ENCODE data around the gene CHIA. TPM values are rescaled to one million over a fixed set of nuclear protein-coding genes. Genes with fewer than 3 reads are reported as not detected.

The CHIA gene
- total and polyA plus RNA-seq, 4 donors: 0.06 TPM; not detected in 3

DNA sequence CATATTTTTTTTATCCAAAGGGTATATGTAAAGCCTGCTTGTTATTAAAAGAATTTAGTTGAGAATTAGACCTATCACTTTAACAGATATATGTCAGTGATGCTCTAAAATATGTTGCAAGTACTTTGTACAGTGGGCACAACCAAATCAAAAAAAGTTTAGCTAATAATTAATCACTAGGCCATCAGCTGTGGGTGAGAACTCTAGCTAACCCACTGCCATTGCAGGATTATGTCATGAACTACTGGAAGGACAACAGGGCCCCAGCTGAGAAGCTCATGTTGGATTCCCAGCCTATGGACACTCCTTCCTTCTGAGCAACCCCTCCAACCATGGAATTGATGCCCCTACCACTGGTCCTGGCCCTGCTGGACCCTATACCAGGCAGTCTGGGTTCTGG lies 6.8 kb upstream of the CHIA start:
- no peaks in the 10 kb centered on the region for H3K36me3 ChIP-seq (ENCODE audit: control insufficient read depth in 4 of 4, insufficient read depth in 3 of 4, low read depth in 1 of 4, low read length in 3 of 4)
- no peaks in the 10 kb centered on the region for H3K27me3 ChIP-seq (ENCODE audit: control insufficient read depth in 4 of 4, insufficient read depth in 4 of 4, low read length in 3 of 4)
- no peaks in the 10 kb centered on the region for H3K4me1 ChIP-seq (ENCODE audit: control insufficient read depth in 4 of 4, insufficient read depth in 4 of 4, low read length in 3 of 4)
- H3K9me3 ChIP-seq (ENCODE audit: control insufficient read depth in 4 of 4, low read length in 3 of 4): no peaks in the 10 kb centered on the region
- H3K9ac ChIP-seq (ENCODE audit: low read depth in 1 of 2, low read length in 2 of 2): no peak overlapping the region
- H3K4me3 ChIP-seq (ENCODE audit: low read depth in 1 of 3, low read length in 3 of 3): no peak overlapping the region
- no peak for TF ChIP-seq RXRA (IDR thresholded peaks at IDR 0.05)
- H3K27ac ChIP-seq (ENCODE audit: low read depth in 1 of 2, low read length in 2 of 2): no peak overlapping the region
- no peak for DNase-seq (ENCODE audit: low spot score)

DNA sequence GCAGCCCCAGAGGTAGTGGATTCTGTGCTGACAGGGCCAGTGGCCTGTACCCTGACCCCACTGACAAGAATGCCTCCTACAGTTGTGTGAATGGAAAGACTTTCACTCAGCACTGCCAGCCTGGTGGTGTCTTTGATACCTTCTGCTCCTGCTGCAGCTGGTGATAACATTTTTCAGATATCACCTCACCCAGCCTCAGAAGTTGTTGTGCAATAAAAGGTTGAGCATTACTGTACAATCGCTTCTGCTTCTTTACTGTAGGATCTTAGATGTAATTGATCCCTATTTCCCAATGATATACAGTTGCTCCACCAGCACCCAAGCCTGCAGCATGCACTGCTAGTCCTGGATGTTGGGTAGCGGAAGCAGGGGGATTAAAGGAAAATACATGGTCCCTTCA lies 4.8 kb upstream of the CHIA start:
- Histone ChIP-seq H3K9me3 (ENCODE audit: control insufficient read depth in 4 of 4, low read length in 3 of 4) (no peaks in the 10 kb centered on the region), H3K9ac (ENCODE audit: low read depth in 1 of 2, low read length in 2 of 2) (no peak overlapping the region), H3K27ac (ENCODE audit: low read depth in 1 of 2, low read length in 2 of 2) (no peak overlapping the region), H3K4me1 (ENCODE audit: control insufficient read depth in 4 of 4, insufficient read depth in 4 of 4, low read length in 3 of 4) (peaks cover 0 to 5% (median 0%) of the 10 kb centered on the region in 4 donors), H3K4me3 (ENCODE audit: low read depth in 1 of 3, low read length in 3 of 3) (no peak overlapping the region), H3K36me3 (ENCODE audit: control insufficient read depth in 4 of 4, insufficient read depth in 3 of 4, low read depth in 1 of 4, low read length in 3 of 4) (no peaks in the 10 kb centered on the region), H3K27me3 (ENCODE audit: control insufficient read depth in 4 of 4, insufficient read depth in 4 of 4, low read length in 3 of 4) (no peaks in the 10 kb centered on the region)
- WGBS: 70% methylated on average over 2 of the region's 2 CpGs
- DNase-seq (ENCODE audit: low spot score): no peak
- no peak for TF ChIP-seq NR2F2 (IDR thresholded peaks at IDR 0.05)

DNA sequence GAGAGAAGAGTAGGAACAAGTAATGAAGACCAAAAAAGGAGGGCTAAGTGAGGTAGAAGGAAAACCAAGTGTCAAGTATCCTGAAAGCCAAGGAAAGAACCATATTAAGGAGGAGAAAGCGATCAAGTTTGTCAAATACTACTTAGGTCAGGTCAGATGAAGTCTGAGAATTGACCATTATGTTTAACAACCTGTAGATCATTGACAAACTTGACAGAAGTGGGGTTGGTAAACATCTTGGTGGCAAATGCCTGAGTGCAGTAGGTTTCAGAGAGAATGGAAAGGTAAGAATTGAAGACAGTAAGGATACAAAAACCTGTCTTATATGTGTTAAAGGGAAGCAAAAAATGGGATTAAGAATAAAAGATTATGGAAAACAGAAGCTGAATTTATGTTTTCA lies 3.7 kb upstream of the CHIA start:
- H3K9ac ChIP-seq (ENCODE audit: low read depth in 1 of 2, low read length in 2 of 2): no peak overlapping the region
- no peaks in the 10 kb centered on the region for H3K36me3 ChIP-seq (ENCODE audit: control insufficient read depth in 4 of 4, insufficient read depth in 3 of 4, low read depth in 1 of 4, low read length in 3 of 4)
- H3K4me3 ChIP-seq (ENCODE audit: low read depth in 1 of 3, low read length in 3 of 3): no peak overlapping the region
- TF ChIP-seq GABPA (IDR thresholded peaks at IDR 0.05 in 1 of 2, conservative IDR thresholded peaks at IDR 0.05 in 1 of 2): no peak
- no peak for TF ChIP-seq NR2F2 (IDR thresholded peaks at IDR 0.05)
- no peak for TF ChIP-seq JUND (IDR thresholded peaks at IDR 0.05)
- TF ChIP-seq RXRA (IDR thresholded peaks at IDR 0.05): no peak
- TF ChIP-seq YY1 (IDR thresholded peaks at IDR 0.05): no peak
- TF ChIP-seq, protein P1, sequence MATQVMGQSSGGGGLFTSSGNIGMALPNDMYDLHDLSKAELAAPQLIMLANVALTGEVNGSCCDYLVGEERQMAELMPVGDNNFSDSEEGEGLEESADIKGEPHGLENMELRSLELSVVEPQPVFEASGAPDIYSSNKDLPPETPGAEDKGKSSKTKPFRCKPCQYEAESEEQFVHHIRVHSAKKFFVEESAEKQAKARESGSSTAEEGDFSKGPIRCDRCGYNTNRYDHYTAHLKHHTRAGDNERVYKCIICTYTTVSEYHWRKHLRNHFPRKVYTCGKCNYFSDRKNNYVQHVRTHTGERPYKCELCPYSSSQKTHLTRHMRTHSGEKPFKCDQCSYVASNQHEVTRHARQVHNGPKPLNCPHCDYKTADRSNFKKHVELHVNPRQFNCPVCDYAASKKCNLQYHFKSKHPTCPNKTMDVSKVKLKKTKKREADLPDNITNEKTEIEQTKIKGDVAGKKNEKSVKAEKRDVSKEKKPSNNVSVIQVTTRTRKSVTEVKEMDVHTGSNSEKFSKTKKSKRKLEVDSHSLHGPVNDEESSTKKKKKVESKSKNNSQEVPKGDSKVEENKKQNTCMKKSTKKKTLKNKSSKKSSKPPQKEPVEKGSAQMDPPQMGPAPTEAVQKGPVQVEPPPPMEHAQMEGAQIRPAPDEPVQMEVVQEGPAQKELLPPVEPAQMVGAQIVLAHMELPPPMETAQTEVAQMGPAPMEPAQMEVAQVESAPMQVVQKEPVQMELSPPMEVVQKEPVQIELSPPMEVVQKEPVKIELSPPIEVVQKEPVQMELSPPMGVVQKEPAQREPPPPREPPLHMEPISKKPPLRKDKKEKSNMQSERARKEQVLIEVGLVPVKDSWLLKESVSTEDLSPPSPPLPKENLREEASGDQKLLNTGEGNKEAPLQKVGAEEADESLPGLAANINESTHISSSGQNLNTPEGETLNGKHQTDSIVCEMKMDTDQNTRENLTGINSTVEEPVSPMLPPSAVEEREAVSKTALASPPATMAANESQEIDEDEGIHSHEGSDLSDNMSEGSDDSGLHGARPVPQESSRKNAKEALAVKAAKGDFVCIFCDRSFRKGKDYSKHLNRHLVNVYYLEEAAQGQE (IDR thresholded peaks at IDR 0.05): no peak
- TF ChIP-seq, protein P2, sequence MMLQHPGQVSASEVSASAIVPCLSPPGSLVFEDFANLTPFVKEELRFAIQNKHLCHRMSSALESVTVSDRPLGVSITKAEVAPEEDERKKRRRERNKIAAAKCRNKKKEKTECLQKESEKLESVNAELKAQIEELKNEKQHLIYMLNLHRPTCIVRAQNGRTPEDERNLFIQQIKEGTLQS (IDR thresholded peaks at IDR 0.05): no peak
- TF ChIP-seq, protein P3, sequence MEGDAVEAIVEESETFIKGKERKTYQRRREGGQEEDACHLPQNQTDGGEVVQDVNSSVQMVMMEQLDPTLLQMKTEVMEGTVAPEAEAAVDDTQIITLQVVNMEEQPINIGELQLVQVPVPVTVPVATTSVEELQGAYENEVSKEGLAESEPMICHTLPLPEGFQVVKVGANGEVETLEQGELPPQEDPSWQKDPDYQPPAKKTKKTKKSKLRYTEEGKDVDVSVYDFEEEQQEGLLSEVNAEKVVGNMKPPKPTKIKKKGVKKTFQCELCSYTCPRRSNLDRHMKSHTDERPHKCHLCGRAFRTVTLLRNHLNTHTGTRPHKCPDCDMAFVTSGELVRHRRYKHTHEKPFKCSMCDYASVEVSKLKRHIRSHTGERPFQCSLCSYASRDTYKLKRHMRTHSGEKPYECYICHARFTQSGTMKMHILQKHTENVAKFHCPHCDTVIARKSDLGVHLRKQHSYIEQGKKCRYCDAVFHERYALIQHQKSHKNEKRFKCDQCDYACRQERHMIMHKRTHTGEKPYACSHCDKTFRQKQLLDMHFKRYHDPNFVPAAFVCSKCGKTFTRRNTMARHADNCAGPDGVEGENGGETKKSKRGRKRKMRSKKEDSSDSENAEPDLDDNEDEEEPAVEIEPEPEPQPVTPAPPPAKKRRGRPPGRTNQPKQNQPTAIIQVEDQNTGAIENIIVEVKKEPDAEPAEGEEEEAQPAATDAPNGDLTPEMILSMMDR (IDR thresholded peaks at IDR 0.05; ENCODE audit: low read depth, low read length, missing input control): no peak
- TF ChIP-seq, protein P4, sequence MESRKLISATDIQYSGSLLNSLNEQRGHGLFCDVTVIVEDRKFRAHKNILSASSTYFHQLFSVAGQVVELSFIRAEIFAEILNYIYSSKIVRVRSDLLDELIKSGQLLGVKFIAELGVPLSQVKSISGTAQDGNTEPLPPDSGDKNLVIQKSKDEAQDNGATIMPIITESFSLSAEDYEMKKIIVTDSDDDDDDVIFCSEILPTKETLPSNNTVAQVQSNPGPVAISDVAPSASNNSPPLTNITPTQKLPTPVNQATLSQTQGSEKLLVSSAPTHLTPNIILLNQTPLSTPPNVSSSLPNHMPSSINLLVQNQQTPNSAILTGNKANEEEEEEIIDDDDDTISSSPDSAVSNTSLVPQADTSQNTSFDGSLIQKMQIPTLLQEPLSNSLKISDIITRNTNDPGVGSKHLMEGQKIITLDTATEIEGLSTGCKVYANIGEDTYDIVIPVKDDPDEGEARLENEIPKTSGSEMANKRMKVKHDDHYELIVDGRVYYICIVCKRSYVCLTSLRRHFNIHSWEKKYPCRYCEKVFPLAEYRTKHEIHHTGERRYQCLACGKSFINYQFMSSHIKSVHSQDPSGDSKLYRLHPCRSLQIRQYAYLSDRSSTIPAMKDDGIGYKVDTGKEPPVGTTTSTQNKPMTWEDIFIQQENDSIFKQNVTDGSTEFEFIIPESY (IDR thresholded peaks at IDR 0.05): no peak
- TF ChIP-seq HNF4G (IDR thresholded peaks at IDR 0.05): no peak
- no peak for TF ChIP-seq TAF1 (conservative IDR thresholded peaks at IDR 0.05)
- TF ChIP-seq, protein P5, sequence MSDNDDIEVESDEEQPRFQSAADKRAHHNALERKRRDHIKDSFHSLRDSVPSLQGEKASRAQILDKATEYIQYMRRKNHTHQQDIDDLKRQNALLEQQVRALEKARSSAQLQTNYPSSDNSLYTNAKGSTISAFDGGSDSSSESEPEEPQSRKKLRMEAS (IDR thresholded peaks at IDR 0.05): no peak
- TF ChIP-seq RAD21 (IDR thresholded peaks at IDR 0.05): no peak
- TF ChIP-seq SP1 (IDR thresholded peaks at IDR 0.05): no peak
- no peak for TF ChIP-seq EGR1 (IDR thresholded peaks at IDR 0.05; ENCODE audit: low read depth in 2 of 2)
- TF ChIP-seq FOXA2 (IDR thresholded peaks at IDR 0.05): no peak
- TF ChIP-seq HNF4A (conservative IDR thresholded peaks at IDR 0.05): no peak
- no peak for TF ChIP-seq FOXA1 (IDR thresholded peaks at IDR 0.05)
- WGBS: 16% methylated on average over 1 of the region's 1 CpG
- no peak overlapping the region for H3K27ac ChIP-seq (ENCODE audit: low read depth in 1 of 2, low read length in 2 of 2)
- no peaks in the 10 kb centered on the region for H3K9me3 ChIP-seq (ENCODE audit: control insufficient read depth in 4 of 4, low read length in 3 of 4)
- DNase-seq (ENCODE audit: low spot score): no peak
- H3K4me1 ChIP-seq (ENCODE audit: control insufficient read depth in 4 of 4, insufficient read depth in 4 of 4, low read length in 3 of 4): peaks cover 0 to 5% (median 0%) of the 10 kb centered on the region in 4 donors
- no peaks in the 10 kb centered on the region for H3K27me3 ChIP-seq (ENCODE audit: control insufficient read depth in 4 of 4, insufficient read depth in 4 of 4, low read length in 3 of 4)

Data from liver (tissue), 9 donors.